Small intestine (tissue), 7 donors: Measurements from ENCODE around the gene ZNF747. TPM values are rescaled to one million over a fixed set of nuclear protein-coding genes. Genes with fewer than 3 reads are reported as not detected.
"Not testable (repeated sequence)": the region's sequence is repeated elsewhere in the genome, so short reads cannot be mapped to it uniquely, and the experiment has no call there.

Source experiments
- DNase-seq, 2 donors: peaks; one replicate each; pipeline versions ENCODE4 v3.0.0 to v3.0.0-alpha.2; 2013
- FAIRE-seq: peaks from 2 replicates; lab custom pipeline; 2012; peaks lifted over from hg19 to GRCh38; lab: Jason Lieb, UNC
- H3K27ac ChIP-seq, 3 donors: one replicate each; pipeline ENCODE4 v1.5.1; 2013; ENCODE audit warnings: low read length in 2 of 3, mild to moderate bottlenecking in 2 of 3, control low read depth in 1 of 3, inconsistent platforms in 1 of 3, low read depth in 1 of 3, moderate library complexity in 1 of 3
- H3K27me3 ChIP-seq, 3 donors: one replicate each; pipeline ENCODE4 v1.6.1; 2013; ENCODE audit warnings: low read length in 3 of 3, inconsistent platforms in 1 of 3; ENCODE audit not compliant: control insufficient read depth in 3 of 3, insufficient read depth in 3 of 3
- H3K36me3 ChIP-seq, 3 donors: one replicate each; pipeline ENCODE4 v1.6.1; 2013; ENCODE audit warnings: low read length in 3 of 3, inconsistent platforms in 1 of 3, low read depth in 1 of 3, mild to moderate bottlenecking in 1 of 3, moderate library complexity in 1 of 3; ENCODE audit not compliant: control insufficient read depth in 3 of 3, insufficient read depth in 2 of 3
- H3K4me1 ChIP-seq, 3 donors: one replicate each; pipeline ENCODE4 v1.6.1; 2013; ENCODE audit warnings: low read length in 2 of 3, inconsistent platforms in 1 of 3, low read depth in 1 of 3, mild to moderate bottlenecking in 1 of 3, moderate library complexity in 1 of 3; ENCODE audit not compliant: control insufficient read depth in 3 of 3, insufficient read depth in 2 of 3
- H3K4me3 ChIP-seq, 3 donors: one replicate each; pipeline ENCODE4 v1.5.1; 2013; ENCODE audit warnings: low read length in 3 of 3, control low read depth in 1 of 3, inconsistent platforms in 1 of 3, low read depth in 1 of 3, mild to moderate bottlenecking in 1 of 3, moderate library complexity in 1 of 3
- H3K9me3 ChIP-seq, 2 donors: one replicate each; pipeline ENCODE4 v1.6.1; 2013; ENCODE audit warnings: low read depth in 1 of 2, low read length in 1 of 2; ENCODE audit not compliant: control insufficient read depth in 2 of 2, insufficient read depth in 1 of 2
- WGBS, 3 donors: extraction: QIAGEN DNeasy Blood & Tissue Kit; methylation state at CpG; one replicate each; pipeline ENCODE4 v1.1.7; 2013; 5-methylcytosine and 5-hydroxymethylcytosine counted together
- polyA plus RNA-seq, 4 donors: library from polyadenylated mRNA; stranded (reverse) in 3 of 4; unstranded in 1 of 4; fragments of 200-250 nt in 3 of 4; fragments of 120-200 nt in 1 of 4; gene quantifications; one replicate each; pipeline versions ENCODE4 v1.2.1 to v1.2.3, GENCODE V29; 2013
- donor health status: healthy with polysubstance abuse.
- donor health status: control.
- donor health status: control.
- donor health status: Bipolar disorder and iron deficiency.
- donor health status: healthy.

The ZNF747 gene
- polyA plus RNA-seq, 4 donors = 7.6 to 10.6 (median 8.8) TPM

DNA sequence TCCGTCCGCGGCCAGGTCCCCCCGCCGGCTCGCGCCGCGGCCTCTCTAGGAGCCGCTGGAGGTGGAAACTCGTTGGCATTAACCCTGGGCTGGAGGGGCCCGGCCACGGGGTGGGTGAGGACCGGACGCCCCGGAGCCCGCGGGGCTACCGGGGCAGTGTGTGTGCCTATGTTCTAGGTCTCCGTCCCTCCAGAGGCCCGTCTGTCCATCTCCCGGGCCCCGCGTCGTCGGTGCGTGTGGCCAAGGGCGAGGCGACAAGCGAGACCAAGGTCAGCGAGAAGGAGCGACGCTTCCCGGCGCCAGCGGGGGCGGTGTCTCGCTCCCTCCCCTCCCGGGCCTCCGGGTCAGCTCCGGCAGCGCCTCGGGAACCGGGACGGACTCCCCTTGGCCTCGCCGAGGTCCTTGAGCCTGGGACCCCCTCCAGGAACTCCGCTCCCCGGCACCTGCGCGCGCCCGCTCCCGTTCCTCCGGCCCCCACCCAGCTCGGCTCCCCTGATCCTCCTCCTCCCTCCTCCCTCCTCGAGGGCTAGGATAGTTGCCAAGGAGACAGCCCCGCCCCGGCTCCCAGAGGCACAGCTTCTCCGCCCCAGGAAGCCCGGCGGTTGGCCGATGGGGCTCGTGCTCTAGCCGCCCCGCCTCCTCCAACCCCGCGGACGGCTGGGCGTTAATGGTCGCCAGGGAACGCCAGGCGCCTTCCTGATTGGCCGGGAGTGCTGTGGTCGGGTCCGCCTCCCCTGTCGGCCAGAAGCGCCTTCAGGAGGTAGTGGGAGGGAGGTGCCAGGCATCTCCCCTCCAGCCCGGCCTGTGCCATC lies 7.6 kb downstream of the ZNF747 start:
- WGBS, 3 donors = 0% methylated on average over 53 to 79 of the region's 79 CpGs
- Histone ChIP-seq H3K9me3 (peaks cover 0 to 4% of the 10 kb centered on the region in 2 donors), H3K4me3 (peak overlapping the region; percentile 76 to 95 (median 87)), H3K27ac (peak overlapping the region; percentile 95 to 100 (median 98)), H3K36me3 (peaks cover 0 to 46% (median 3%) of the 10 kb centered on the region in 3 donors), H3K27me3 (no peaks in the 10 kb centered on the region), H3K4me1 (peaks cover 4 to 64% (median 5%) of the 10 kb centered on the region in 3 donors)
- FAIRE-seq = no peak
- DNase-seq = peak; percentile 99 to 100

DNA sequence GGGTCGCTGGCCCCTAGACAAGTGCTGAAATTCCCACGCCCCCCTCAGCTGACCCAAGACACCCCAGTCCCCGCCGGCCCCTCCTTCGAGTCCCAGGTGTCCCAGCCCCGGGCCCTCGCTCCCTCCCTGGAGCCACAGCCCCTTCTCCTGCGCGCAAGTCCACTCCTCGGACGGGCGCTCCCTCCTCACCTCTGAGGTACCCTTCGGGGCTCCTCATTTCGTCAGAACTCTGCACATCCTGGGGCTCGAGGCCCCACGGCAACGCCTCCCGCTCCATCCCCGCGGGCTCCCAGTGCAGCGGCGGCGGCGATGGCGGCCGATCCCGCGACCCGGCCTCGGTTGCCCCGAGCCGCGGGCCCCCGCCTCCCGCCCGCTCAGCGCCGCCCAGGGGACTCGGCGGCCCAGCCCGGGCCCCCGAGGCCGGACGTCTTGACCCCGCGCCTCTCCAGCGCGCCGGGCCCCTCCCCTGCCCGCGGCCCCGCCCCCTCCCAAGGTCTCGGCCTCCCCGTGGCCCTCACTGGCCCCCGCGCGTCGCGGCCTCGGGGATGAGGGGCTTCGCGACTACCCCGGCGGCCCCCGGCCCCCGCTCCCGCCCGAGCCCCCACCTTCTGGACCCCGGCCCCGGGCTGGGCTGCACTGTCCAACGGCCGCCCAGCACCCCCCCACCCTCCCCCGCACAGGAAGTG lies 8.4 kb downstream of the ZNF747 start, which contains the start of gene ZNF768:
Gene ZNF768 (minus strand): TSS at position 430 of the 686 bp plus-strand sequence. CDS start 153 bp downstream, at position 277.
- H3K36me3 ChIP-seq = peaks cover 0 to 38% (median under 1%) of the 10 kb centered on the region in 3 donors
- peak within 1 kb of the TSS; percentile 95 to 100 (median 98) for H3K27ac ChIP-seq
- H3K27me3 ChIP-seq = no peaks in the 10 kb centered on the region
- H3K9me3 ChIP-seq = peaks cover 0 to 4% of the 10 kb centered on the region in 2 donors
- no peak for FAIRE-seq
- WGBS, 3 donors = 1 to 2% (median 1%) methylated on average over 38 to 73 of the region's 73 CpGs
- DNase-seq = peak; percentile 27 to 82
- H3K4me3 ChIP-seq = peak within 1 kb of the TSS; percentile 76 to 95 (median 87)
- peaks cover 4 to 68% (median 5%) of the 10 kb centered on the region in 3 donors for H3K4me1 ChIP-seq

DNA sequence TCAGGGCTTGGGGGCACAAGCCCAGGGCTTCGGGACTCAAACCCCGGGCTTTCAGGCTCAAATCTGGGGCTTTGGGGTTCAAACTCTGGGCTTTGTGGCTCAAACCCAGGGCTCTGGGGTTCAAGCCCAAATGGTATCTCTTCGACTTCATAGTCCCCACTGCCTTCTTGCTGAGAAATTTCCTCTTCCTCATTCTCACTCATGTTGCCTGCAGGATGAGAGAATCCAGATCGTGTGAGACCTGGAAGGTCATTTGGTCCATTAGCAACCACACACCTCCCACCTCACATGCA lies 8.9 kb downstream of the ZNF747 start:
- 33 to 50% (median 47%) methylated on average over 4 of the region's 4 CpGs for WGBS, 3 donors
- no peaks in the 10 kb centered on the region for H3K27me3 ChIP-seq
- peak overlapping the region; percentile 67 to 89 (median 84) for H3K27ac ChIP-seq
- H3K9me3 ChIP-seq = peaks cover 0 to 4% of the 10 kb centered on the region in 2 donors
- H3K4me3 ChIP-seq = peak overlapping the region; percentile 76 to 95 (median 87)
- DNase-seq = no peak
- peaks cover 0 to 33% (median 0%) of the 10 kb centered on the region in 3 donors for H3K36me3 ChIP-seq
- no peak for FAIRE-seq
- peaks cover 4 to 65% (median 5%) of the 10 kb centered on the region in 3 donors for H3K4me1 ChIP-seq

DNA sequence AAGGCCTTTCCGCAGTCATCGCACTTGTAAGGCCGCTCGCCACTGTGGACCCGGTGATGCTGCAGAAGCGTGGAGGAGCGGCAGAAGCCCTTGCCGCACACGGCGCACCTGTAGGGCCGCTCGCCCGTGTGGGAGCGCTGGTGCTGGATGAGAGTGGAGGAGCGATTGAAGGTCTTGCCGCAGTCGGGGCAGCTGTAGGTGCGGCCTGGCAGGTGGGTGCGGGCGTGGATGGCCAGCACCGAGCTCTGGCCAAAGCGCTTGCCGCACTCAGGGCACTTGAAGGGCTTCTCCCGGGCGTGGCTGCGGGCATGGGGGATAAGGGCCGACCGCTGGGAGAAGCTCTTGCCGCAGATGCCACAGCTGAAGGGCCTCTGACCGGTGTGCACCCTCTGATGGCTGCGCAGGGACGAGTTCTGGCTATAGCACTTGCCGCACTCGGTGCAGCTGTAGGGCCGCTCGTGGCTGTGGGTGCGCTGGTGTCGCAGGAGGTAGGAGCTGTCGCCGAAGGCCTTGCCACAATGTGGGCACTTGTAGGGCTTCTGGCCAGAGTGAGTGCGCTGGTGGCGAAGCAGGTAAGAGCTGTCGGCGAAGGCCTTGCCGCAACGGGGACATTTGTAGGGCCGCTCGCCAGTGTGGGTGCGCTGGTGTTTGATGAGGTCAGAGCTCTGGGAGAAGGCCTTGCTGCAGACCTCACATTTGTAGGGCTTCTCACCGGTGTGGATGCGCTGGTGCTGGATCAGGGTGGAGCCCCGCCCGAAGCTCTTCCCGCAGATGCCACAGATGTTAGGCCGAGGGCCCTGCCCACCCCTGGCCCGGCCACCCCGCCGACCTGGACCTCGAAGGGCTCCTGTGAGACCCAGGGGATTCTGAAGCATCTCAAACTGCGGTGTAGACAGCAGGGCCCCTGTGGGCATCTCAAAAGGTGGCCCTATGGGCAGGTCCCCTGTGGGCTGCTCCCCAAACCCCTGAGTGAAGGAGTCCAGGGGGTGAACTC lies 9.8 kb downstream of the ZNF747 start:
- H3K4me3 ChIP-seq = no peak overlapping the region
- peaks cover 0 to 4% of the 10 kb centered on the region in 2 donors for H3K9me3 ChIP-seq
- WGBS, 3 donors = 94 to 96% (median 95%) methylated on average over 56 to 60 of the region's 60 CpGs
- peaks cover 4 to 55% (median 5%) of the 10 kb centered on the region in 3 donors for H3K4me1 ChIP-seq
- no peaks in the 10 kb centered on the region for H3K27me3 ChIP-seq
- peaks cover 0 to 28% (median 0%) of the 10 kb centered on the region in 3 donors for H3K36me3 ChIP-seq
- FAIRE-seq = no peak
- peak in 1 of 2 donors; percentile 1 for DNase-seq
- no peak overlapping the region for H3K27ac ChIP-seq

DNA sequence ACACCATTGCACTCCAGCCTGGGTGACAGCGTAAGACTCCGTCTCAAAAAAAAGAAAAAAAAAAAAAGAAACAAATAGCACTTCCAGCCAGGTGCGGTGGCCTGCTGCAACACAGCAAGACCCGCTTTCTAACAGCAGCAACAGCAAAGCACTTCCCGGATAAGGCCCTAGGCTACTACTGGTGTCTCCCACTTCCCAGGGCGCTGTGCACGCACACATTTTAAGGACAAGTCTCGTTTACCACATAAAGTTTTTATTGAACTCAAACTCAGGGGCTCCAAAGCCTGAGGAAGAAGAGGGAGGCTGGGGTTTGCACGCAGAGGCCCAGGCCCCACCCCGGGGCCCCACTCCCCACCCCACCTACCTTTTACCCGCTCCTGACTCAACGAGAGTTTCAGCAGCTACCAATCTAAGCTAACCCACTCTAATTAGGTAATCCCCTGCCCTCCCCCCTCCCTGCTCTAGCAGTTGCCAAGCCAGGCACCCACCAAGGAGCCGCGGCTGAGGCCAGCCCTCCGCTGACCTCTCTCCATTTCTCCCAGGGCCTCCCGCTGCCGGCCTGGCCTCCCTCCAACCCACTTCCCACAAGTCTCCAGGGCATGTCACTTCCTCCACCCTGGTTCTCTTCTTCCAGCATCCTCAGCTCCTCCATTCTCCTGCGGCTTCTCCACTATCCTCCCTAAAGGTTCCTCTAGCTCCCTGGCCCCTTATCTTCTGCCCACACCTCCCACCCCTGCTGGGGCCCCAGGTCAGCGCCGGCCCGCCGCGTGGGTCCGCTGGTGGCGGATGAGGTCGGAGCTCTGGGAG lies 10.7 kb downstream of the ZNF747 start:
- Histone ChIP-seq H3K36me3 (peaks cover 0 to 25% (median 0%) of the 10 kb centered on the region in 3 donors), H3K27me3 (no peaks in the 10 kb centered on the region), H3K4me3 (no peak overlapping the region), H3K9me3 (peaks cover 0 to 4% of the 10 kb centered on the region in 2 donors), H3K27ac (no peak overlapping the region), H3K4me1 (peaks cover 4 to 48% (median 5%) of the 10 kb centered on the region in 3 donors)
- FAIRE-seq = no peak
- peak in 1 of 2 donors; percentile 2 for DNase-seq
- WGBS, 3 donors = 77 to 84% (median 81%) methylated on average over 25 to 26 of the region's 26 CpGs

DNA sequence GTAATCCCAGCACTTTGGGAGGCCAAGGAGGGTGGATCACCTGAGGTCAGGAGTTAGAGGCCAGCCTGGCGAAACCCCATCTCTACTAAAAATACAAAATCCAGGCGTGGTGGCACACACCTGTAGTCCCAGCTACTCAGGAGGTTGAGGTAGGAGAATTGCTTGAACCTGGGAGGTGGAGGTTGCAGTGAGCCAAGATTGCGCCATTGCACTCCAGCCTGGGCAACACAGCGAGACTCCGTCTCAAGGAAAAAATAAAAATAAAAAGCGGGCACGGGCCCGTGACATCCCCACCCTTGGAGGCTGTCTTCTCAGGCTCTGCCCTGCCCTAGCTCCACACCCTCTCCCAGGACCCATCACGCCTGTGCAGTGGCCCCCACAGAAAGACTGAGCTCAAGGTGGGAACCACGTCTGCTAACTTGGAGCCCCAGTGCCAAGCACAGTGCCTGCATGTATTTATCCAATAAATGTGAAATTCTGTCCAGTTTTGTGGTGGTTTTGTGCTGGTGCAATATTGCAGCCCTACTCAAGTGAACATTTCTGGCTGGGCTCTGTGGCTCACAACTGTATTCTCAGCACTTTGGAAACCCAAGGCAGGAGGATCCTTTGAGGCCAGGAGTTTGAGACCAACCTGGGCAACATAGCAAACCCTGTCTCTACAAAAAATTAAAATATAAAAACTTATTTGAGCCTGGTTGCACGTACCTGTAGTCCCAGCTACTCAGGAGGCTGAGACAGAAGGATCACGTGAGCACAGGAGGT lies 11.8 kb downstream of the ZNF747 start:
- peaks cover 3 to 39% (median 5%) of the 10 kb centered on the region in 3 donors for H3K4me1 ChIP-seq
- not testable (repeated sequence) for H3K9me3 ChIP-seq, FAIRE-seq, H3K4me3 ChIP-seq, H3K27me3 ChIP-seq
- H3K36me3 ChIP-seq = peaks cover 0 to 26% (median 0%) of the 10 kb centered on the region in 3 donors
- peak overlapping the region in 2 of 3 donors; percentile 60 to 92 for H3K27ac ChIP-seq
- 75 to 88% (median 76%) methylated on average over 11 to 12 of the region's 12 CpGs for WGBS, 3 donors
- DNase-seq = peak in 1 of 2 donors; percentile 2
